HCT116 (cell line): Measurements from ENCODE around the gene SLC6A14. TPM values are rescaled to one million over a fixed set of nuclear protein-coding genes. Genes with fewer than 3 reads are reported as not detected.

ENCODE experiments used
- ATAC-seq: fragments of 200-7000 bp; cut with Tn5 transposase; 2 replicates; pipeline ENCODE4 v1.9.1; 2020; ENCODE audit warnings: mild to moderate bottlenecking, moderate library complexity
- BruUV-seq: library from RNA; stranded (reverse); fragments of 400-500 nt; replicated peaks from 2 replicates; lab custom pipeline; 2021; lab: Mats Ljungman, UMichigan
- CTCF ChIA-PET: fragments of 300-600 bp; sonication (Branson Sonifier 250); formaldehyde crosslinking; loops from one replicate; lab custom pipeline; 2021; ENCODE audit warnings: antibody characterized with exemption; lab: Charles Lee
- POLR2A ChIA-PET: fragments of 300-600, 350-600 bp; sonication (Branson Sonifier 250); formaldehyde crosslinking; loops from one replicate; lab custom pipeline; 2021; ENCODE audit warnings: antibody characterized with exemption; lab: Charles Lee
- RAD21 ChIA-PET, 2 experiments: fragments of 300-600 bp; sonication (Branson Sonifier 250); formaldehyde crosslinking; loops; one replicate each; lab custom pipeline; 2023; ENCODE audit warnings: low total read pairs in 2 of 2; ENCODE audit not compliant: uncharacterized antibody in 2 of 2, unreplicated experiment in 2 of 2, low non-redundant PET in 1 of 2; lab: Charles Lee
- DNase-seq: peaks from one replicate; pipeline ENCODE4 v3.0.0-alpha.2; 2010; ENCODE audit warnings: low read depth, low spot score
- H2AFZ ChIP-seq: fragments of 200-600 bp; shearing (Covaris generic), sonication (generic); 2 replicates; pipeline ENCODE4 v1.6.1; 2017; ENCODE audit warnings: low read depth, mixed run types, mixed read lengths, antibody characterized with exemption, low read length; ENCODE audit not compliant: poor library complexity, severe bottlenecking
- H3K27ac ChIP-seq: 2 replicates; pipeline ENCODE4 v1.5.1; 2012; ENCODE audit warnings: low read depth, low read length
- H3K27me3 ChIP-seq: fragments of 200-600 bp; sonication (generic); 2 replicates; pipeline ENCODE4 v1.6.1; 2016; ENCODE audit warnings: mixed run types, low read length, mixed read lengths; ENCODE audit not compliant: insufficient read depth
- H3K36me3 ChIP-seq, 2 experiments: fragments of 200-500 bp in 1 of 2; fragments of 200-600 bp in 1 of 2; sonication (Bioruptor generic) in 1 of 2; sonication (generic) in 1 of 2; 2 replicates each; pipeline versions ENCODE4 v1.5.1 to v1.6.1; 2014 to 2016; ENCODE audit warnings: low read length in 2 of 2, inconsistent platforms in 1 of 2, mixed read lengths in 1 of 2, mixed run types in 1 of 2; ENCODE audit not compliant: insufficient read depth in 2 of 2, control insufficient read depth in 1 of 2
- H3K4me1 ChIP-seq, 2 experiments: fragments of 200-600 bp in 1 of 2; sonication (generic) in 1 of 2; 2 replicates each; pipeline versions ENCODE4 v1.5.1 to v1.6.1; 2012 to 2017; ENCODE audit warnings: low read length in 2 of 2, inconsistent platforms in 1 of 2, mild to moderate bottlenecking in 1 of 2, mixed read lengths in 1 of 2, mixed run types in 1 of 2, moderate library complexity in 1 of 2; ENCODE audit not compliant: insufficient read depth in 2 of 2, control insufficient read depth in 1 of 2
- H3K4me2 ChIP-seq: fragments of 200-600 bp; sonication (generic); 2 replicates; pipeline ENCODE4 v1.6.1; 2017; ENCODE audit warnings: mixed run types, low read length, mixed read lengths
- H3K4me3 ChIP-seq, 2 experiments: fragments of 200-600 bp in 1 of 2; sonication (generic) in 1 of 2; replicated peaks in 1 of 2; 2 replicates each; pipeline ENCODE4 v1.5.1; 2011 to 2016; ENCODE audit warnings: low read length in 2 of 2, control low read depth in 1 of 2, low read depth in 1 of 2, mild to moderate bottlenecking in 1 of 2, mixed read lengths in 1 of 2, mixed run types in 1 of 2
- H3K79me2 ChIP-seq: fragments of 200-600 bp; sonication (generic); 2 replicates; pipeline ENCODE4 v1.6.1; 2017; ENCODE audit warnings: mild to moderate bottlenecking, mixed run types, low read length, moderate library complexity, mixed read lengths; ENCODE audit not compliant: insufficient read depth
- H3K9ac ChIP-seq: fragments of 200-600 bp; sonication (generic); 2 replicates; pipeline ENCODE4 v1.6.1; 2016; ENCODE audit warnings: low read length, mixed read lengths
- H3K9me2 ChIP-seq: fragments of 200-600 bp; sonication (generic), shearing (Covaris generic); 2 replicates; pipeline ENCODE4 v1.6.1; 2017; ENCODE audit warnings: mixed run types, mild to moderate bottlenecking, moderate library complexity; ENCODE audit not compliant: insufficient read depth
- H3K9me3 ChIP-seq, 2 experiments: fragments of 200-500 bp in 1 of 2; fragments of 200-600 bp in 1 of 2; sonication (Bioruptor generic) in 1 of 2; sonication (generic) in 1 of 2; 2 replicates each; pipeline ENCODE4 v1.6.1; 2014 to 2017; ENCODE audit warnings: low read length in 2 of 2, mixed read lengths in 2 of 2, inconsistent platforms in 1 of 2, low read depth in 1 of 2, mild to moderate bottlenecking in 1 of 2, mixed run types in 1 of 2, moderate library complexity in 1 of 2; ENCODE audit not compliant: control insufficient read depth in 1 of 2, insufficient read depth in 1 of 2
- H4K20me1 ChIP-seq: fragments of 200-600 bp; sonication (generic), shearing (Covaris generic); 2 replicates; pipeline ENCODE4 v1.6.1; 2017; ENCODE audit warnings: mixed run types, mild to moderate bottlenecking, moderate library complexity; ENCODE audit not compliant: insufficient read depth
- ATF3 ChIP-seq: IDR thresholded peaks from 2 replicates; pipeline ENCODE4 v1.6.1; 2012
- CBX3 ChIP-seq: IDR thresholded peaks from 2 replicates; pipeline ENCODE4 v1.6.1; 2012; ENCODE audit warnings: low read depth
- EGR1 ChIP-seq: IDR thresholded peaks from 2 replicates; pipeline ENCODE4 v1.6.1; 2012; ENCODE audit warnings: low read depth
- ELF1 ChIP-seq: IDR thresholded peaks from 2 replicates; pipeline ENCODE4 v1.6.1; 2012; ENCODE audit warnings: low read depth, borderline replicate concordance
- EZH2phosphoT487 ChIP-seq: fragments of 200-600 bp; IDR thresholded peaks from 2 replicates; pipeline ENCODE4 v1.6.1; 2018; ENCODE audit warnings: antibody characterized with exemption, borderline replicate concordance
- MAX ChIP-seq: IDR thresholded peaks from 2 replicates; pipeline ENCODE4 v1.6.1; 2012
- POLR2A ChIP-seq: IDR thresholded peaks from 2 replicates; pipeline ENCODE4 v1.7.0; 2011; ENCODE audit warnings: borderline replicate concordance; ENCODE audit not compliant: insufficient read depth, insufficient read length; ENCODE audit errors: extremely low read depth
- POLR2AphosphoS5 ChIP-seq: IDR thresholded peaks from 2 replicates; pipeline ENCODE4 v1.6.1; 2011; ENCODE audit warnings: mild to moderate bottlenecking, low read depth, low read length, moderate library complexity
- REST ChIP-seq: IDR thresholded peaks from 2 replicates; pipeline ENCODE4 v1.6.1; 2012; ENCODE audit warnings: low read depth
- SP1 ChIP-seq: IDR thresholded peaks from 2 replicates; pipeline ENCODE4 v1.6.1; 2012; ENCODE audit warnings: low read depth
- SRF ChIP-seq: IDR thresholded peaks from 2 replicates; pipeline ENCODE4 v1.6.1; 2012; ENCODE audit warnings: low read depth
- TCF7L2 ChIP-seq: IDR thresholded peaks from 2 replicates; pipeline ENCODE4 v1.7.0; 2011; ENCODE audit warnings: borderline replicate concordance, inconsistent platforms; ENCODE audit not compliant: insufficient read depth, insufficient read length; ENCODE audit errors: extremely low read depth
- YY1 ChIP-seq: IDR thresholded peaks from 2 replicates; pipeline ENCODE4 v1.6.1; 2011; ENCODE audit warnings: low read length, low read depth, moderate library complexity, mild to moderate bottlenecking; ENCODE audit not compliant: insufficient replicate concordance; ENCODE audit errors: extremely low read depth
- ZFX ChIP-seq: fragments of 450-650 bp; IDR thresholded peaks from 2 replicates; pipeline ENCODE4 v1.6.1; 2017
- ZNF274 ChIP-seq: fragments of 200-500 bp; sonication (Bioruptor generic); IDR thresholded peaks from 2 replicates; pipeline ENCODE4 v1.6.1; 2014; ENCODE audit warnings: mild to moderate bottlenecking, low read depth, low read length, inconsistent platforms
- intact Hi-C: fragments of 100-400 bp; cut with micrococcal nuclease; formaldehyde crosslinking; loops from 2 replicates; pipeline ENCODE4 v1.10.0; 2022
- total RNA-seq: library from RNA; stranded (reverse); gene quantifications from one replicate; pipeline ENCODE4 v1.2.1, GENCODE V29; 2021; ENCODE audit not compliant: unreplicated experiment
- TF ChIP-seq, protein P1 (sequence below), 3 experiments: fragments of 200-600 bp in 1 of 3; sonication (generic) in 1 of 3; IDR thresholded peaks in 2 of 3; conservative IDR thresholded peaks in 1 of 3; 2 replicates each; pipeline ENCODE4 v1.5.1; 2012 to 2017; ENCODE audit warnings: low read depth in 2 of 3, low read length in 2 of 3, antibody characterized with exemption in 1 of 3, borderline replicate concordance in 1 of 3, control low read depth in 1 of 3, mild to moderate bottlenecking in 1 of 3, mixed read lengths in 1 of 3, mixed run types in 1 of 3, moderate library complexity in 1 of 3; ENCODE audit not compliant: insufficient read depth in 1 of 3

The SLC6A14 gene
- total RNA-seq, 1 experiment from 2014 or later, result 0.05 TPM

- Histone ChIP-seq H3K4me3 (no peak overlapping the region), H3K4me2 (no peak overlapping the region), H3K27ac (no peak overlapping the region), H3K27me3 (no peaks in the 10 kb centered on the region), H3K4me1 (no peaks in the 10 kb centered on the region), H3K79me2 (no peaks in the 10 kb centered on the region), H3K9me3 (no peaks in the 10 kb centered on the region), H4K20me1 (no peaks in the 10 kb centered on the region), H3K9ac (no peak overlapping the region), H3K36me3 (no peaks in the 10 kb centered on the region), H3K9me2 (no peaks in the 10 kb centered on the region), H2AFZ (no peak overlapping the region)
- BruUV-seq, result no TSS peak
- no peak for DNase-seq
- no peak for TF ChIP-seq POLR2AphosphoS5
- TF ChIP-seq ZNF274, result no peak
- no peak for TF ChIP-seq YY1
- CTCF ChIA-PET, result no interaction called here
- ATAC-seq, result no peak
- intact Hi-C loops, result no loop called here
- RAD21 ChIA-PET, result no interaction called here
- POLR2A ChIA-PET, result no interaction called here
These were observed 27.2 kb upstream of the SLC6A14 start for GRCh38 chrX:116409219-116409618.

DNA sequence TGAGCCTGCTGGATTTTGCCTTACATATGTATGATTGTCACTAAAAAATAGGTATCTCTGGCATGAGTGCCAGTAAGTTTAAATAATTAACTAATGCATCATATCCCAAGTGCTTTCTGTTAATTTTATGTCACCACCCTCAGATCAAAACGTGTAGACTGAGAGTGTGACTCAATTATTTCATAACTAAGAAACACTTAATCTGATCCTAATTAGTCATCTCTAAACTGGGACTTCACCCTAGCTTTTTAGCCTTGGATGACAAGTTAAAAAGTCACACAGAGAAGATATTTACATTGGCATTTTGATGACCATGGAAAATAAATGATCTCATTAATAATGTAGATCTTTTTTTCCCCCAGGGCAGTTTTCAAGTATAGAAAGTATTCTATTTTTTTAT is 23.1 kb upstream of the SLC6A14 start:
- Histone ChIP-seq H3K4me3 (no peak overlapping the region), H2AFZ (no peak overlapping the region), H3K9ac (no peak overlapping the region), H3K4me2 (no peak overlapping the region), H3K9me2 (no peaks in the 10 kb centered on the region), H3K4me1 (no peaks in the 10 kb centered on the region), H3K79me2 (no peaks in the 10 kb centered on the region), H3K9me3 (no peaks in the 10 kb centered on the region), H3K27ac (no peak overlapping the region), H4K20me1 (no peaks in the 10 kb centered on the region), H3K27me3 (no peaks in the 10 kb centered on the region), H3K36me3 (no peaks in the 10 kb centered on the region)
- ATAC-seq (no peak), DNase-seq (no peak)
- ChIA-PET RAD21 (no interaction called here), POLR2A (no interaction called here), CTCF (no interaction called here)
- intact Hi-C loops, result no loop called here
- BruUV-seq, result no TSS peak
- no peak for TF ChIP-seq ELF1
- no peak for TF ChIP-seq CBX3
- no peak for TF ChIP-seq SRF
- no peak for TF ChIP-seq POLR2AphosphoS5
- no peak for TF ChIP-seq SP1
- TF ChIP-seq ZFX, result no peak
- TF ChIP-seq MAX, result no peak
- TF ChIP-seq, protein P1, sequence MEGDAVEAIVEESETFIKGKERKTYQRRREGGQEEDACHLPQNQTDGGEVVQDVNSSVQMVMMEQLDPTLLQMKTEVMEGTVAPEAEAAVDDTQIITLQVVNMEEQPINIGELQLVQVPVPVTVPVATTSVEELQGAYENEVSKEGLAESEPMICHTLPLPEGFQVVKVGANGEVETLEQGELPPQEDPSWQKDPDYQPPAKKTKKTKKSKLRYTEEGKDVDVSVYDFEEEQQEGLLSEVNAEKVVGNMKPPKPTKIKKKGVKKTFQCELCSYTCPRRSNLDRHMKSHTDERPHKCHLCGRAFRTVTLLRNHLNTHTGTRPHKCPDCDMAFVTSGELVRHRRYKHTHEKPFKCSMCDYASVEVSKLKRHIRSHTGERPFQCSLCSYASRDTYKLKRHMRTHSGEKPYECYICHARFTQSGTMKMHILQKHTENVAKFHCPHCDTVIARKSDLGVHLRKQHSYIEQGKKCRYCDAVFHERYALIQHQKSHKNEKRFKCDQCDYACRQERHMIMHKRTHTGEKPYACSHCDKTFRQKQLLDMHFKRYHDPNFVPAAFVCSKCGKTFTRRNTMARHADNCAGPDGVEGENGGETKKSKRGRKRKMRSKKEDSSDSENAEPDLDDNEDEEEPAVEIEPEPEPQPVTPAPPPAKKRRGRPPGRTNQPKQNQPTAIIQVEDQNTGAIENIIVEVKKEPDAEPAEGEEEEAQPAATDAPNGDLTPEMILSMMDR (IDR thresholded peaks at IDR 0.05 in 2 of 3, conservative IDR thresholded peaks at IDR 0.05 in 1 of 3; ENCODE audit: borderline replicate concordance in 1 of 3, insufficient read depth in 1 of 3, low read depth in 2 of 3, low read length in 2 of 3), result no peak
- TF ChIP-seq REST, result no peak
- no peak for TF ChIP-seq ZNF274
- TF ChIP-seq POLR2A, result no peak
- TF ChIP-seq EGR1, result no peak
- no peak for TF ChIP-seq EZH2phosphoT487
- no peak for TF ChIP-seq TCF7L2
- no peak for TF ChIP-seq ATF3
